Upper lobe of right lung (tissue), 1 donor: ENCODE data around the gene DSG4. TPM values are rescaled to one million over a fixed set of nuclear protein-coding genes. Genes with fewer than 3 reads are reported as not detected.

Source experiments
- ATAC-seq: fragments of 200-7000 bp; cut with Tn5 transposase; one replicate; pipeline ENCODE4 v1.9.1; 2020; ENCODE audit warnings: mild to moderate bottlenecking, moderate library complexity
- DNase-seq: peaks from one replicate; pipeline ENCODE4 v3.0.0-alpha.2; 2020
- H3K27ac ChIP-seq: fragments of 200-600 bp; one replicate; pipeline ENCODE4 v1.8.0; 2022
- H3K27me3 ChIP-seq: fragments of 200-600 bp; one replicate; pipeline ENCODE4 v1.8.0; 2022; ENCODE audit warnings: mild to moderate bottlenecking
- H3K36me3 ChIP-seq: fragments of 200-600 bp; one replicate; pipeline ENCODE4 v1.8.0; 2022
- H3K4me1 ChIP-seq: fragments of 200-600 bp; one replicate; pipeline ENCODE4 v1.8.0; 2022
- H3K4me3 ChIP-seq: fragments of 200-600 bp; one replicate; pipeline ENCODE4 v1.8.0; 2022; ENCODE audit warnings: mild to moderate bottlenecking
- H3K9me3 ChIP-seq: fragments of 200-600 bp; one replicate; pipeline ENCODE4 v1.8.0; 2022
- intact Hi-C: fragments of 100-400 bp; cut with DNase I; formaldehyde crosslinking; loops from one replicate; pipeline ENCODE4 v1.11.0; 2022
- total RNA-seq: library from RNA; stranded (reverse); fragmentation: NEBNext Ultra II Directional; extraction: Animal tissue kit (Norgen Biotek cat#: 25700); gene quantifications from one replicate; pipeline ENCODE4 v1.2.1, GENCODE V29; 2021
- TF ChIP-seq, protein P1 (sequence below): fragments of 200-600 bp; IDR thresholded peaks from one replicate; pipeline ENCODE4 v1.8.0; 2022; ENCODE audit warnings: antibody characterized with exemption
- donor health status: DM: no; HTN: yes; CAD: no; lungs with severe emphysema.

The DSG4 gene
- total RNA-seq, 1 donor from 2014 or later, result not detected

DNA sequence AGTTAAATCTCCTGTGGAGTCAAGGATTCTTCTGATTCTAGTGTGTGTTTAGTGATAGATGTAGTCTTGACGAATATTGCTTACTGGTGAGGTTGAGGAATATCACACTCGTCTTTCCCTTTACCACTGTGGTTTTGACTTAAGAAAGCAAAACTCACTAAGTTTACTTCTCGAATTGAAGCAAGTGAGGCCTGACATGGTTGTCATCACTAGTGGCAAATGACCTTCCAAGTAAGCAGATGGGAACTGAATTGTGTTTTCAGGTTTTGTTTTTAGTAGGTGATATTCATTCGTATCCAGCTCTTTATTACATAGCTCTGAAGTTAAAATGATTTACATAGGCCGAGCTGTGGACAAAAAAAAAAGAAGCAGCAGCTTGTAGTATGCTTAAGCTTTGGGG is 20.6 kb upstream of the DSG4 start:
- intact Hi-C loops, result no loop called here
- Histone ChIP-seq H3K4me1 (no peaks in the 10 kb centered on the region), H3K27me3 (no peaks in the 10 kb centered on the region), H3K27ac (no peak overlapping the region), H3K9me3 (no peaks in the 10 kb centered on the region), H3K4me3 (no peak overlapping the region), H3K36me3 (no peaks in the 10 kb centered on the region)
- DNase-seq (no peak), ATAC-seq (no peak)
- TF ChIP-seq, protein P1, sequence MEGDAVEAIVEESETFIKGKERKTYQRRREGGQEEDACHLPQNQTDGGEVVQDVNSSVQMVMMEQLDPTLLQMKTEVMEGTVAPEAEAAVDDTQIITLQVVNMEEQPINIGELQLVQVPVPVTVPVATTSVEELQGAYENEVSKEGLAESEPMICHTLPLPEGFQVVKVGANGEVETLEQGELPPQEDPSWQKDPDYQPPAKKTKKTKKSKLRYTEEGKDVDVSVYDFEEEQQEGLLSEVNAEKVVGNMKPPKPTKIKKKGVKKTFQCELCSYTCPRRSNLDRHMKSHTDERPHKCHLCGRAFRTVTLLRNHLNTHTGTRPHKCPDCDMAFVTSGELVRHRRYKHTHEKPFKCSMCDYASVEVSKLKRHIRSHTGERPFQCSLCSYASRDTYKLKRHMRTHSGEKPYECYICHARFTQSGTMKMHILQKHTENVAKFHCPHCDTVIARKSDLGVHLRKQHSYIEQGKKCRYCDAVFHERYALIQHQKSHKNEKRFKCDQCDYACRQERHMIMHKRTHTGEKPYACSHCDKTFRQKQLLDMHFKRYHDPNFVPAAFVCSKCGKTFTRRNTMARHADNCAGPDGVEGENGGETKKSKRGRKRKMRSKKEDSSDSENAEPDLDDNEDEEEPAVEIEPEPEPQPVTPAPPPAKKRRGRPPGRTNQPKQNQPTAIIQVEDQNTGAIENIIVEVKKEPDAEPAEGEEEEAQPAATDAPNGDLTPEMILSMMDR, result no peak

DNA sequence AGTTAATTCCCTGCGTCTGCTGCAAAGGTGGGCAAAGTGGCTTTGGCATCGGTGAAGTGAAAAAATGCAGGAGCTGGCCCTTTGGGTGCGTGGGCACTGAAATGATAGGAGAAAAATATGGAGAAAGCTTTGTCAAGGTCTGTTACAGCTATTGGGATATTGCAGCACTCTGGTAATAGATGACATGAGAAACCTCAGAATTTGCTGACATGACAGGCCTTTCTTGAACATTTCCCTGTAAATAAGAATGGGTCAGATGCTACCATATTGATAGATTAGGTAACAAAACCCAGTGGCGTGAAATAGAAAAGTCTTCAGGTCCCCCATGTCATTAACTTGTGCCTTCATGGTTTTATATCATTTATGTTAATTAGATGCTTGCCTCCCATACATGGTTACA is 12.4 kb upstream of the DSG4 start:
- H3K27me3 ChIP-seq, result no peaks in the 10 kb centered on the region
- no peaks in the 10 kb centered on the region for H3K4me1 ChIP-seq
- no peak overlapping the region for H3K27ac ChIP-seq
- no peak for ATAC-seq
- intact Hi-C loops, result no loop called here
- TF ChIP-seq, protein P1, result no peak
- no peak for DNase-seq
- no peaks in the 10 kb centered on the region for H3K36me3 ChIP-seq
- no peak overlapping the region for H3K4me3 ChIP-seq
- no peaks in the 10 kb centered on the region for H3K9me3 ChIP-seq

DNA sequence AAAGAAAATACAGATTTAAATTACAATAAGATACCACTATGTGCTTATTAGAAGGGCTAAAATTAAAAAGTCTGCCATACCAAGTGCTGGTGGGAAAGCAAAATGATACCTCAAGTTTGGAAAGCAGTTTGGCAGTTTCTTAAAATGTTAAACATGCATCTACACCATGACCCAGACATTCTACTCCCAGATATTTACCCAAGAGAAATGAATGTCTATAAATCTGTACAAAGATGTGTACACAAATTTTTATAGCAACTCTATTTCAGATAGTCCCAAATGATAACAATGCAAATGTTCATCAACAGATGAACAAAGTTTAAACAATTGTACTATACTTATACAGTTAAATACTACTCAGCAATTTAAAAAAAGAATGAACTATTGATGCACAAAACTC is 7.1 kb upstream of the DSG4 start:
- Histone ChIP-seq H3K27me3 (no peaks in the 10 kb centered on the region), H3K36me3 (no peaks in the 10 kb centered on the region)
- intact Hi-C loops, result no loop called here

DNA sequence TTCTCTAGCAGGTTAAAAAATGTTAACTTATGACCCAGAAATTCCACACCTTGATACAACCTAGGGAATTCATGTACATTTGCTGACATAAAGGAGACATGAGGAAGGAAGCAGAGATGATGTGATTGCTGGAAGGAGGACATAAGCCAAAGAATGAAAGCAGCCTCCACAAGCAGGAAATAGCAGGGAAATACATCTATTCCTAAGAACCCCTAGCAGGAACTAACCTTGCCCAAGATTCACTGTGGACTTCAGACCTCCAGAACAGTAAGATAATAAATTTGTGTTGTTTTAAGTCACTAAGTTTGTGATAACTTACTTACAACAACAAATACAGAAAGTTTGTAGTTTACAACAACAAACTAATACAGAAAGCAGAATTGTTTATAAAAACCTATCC is 4.6 kb upstream of the DSG4 start:
- TF ChIP-seq, protein P1, result no peak
- no peak for DNase-seq
- ATAC-seq, result no peak
- Histone ChIP-seq H3K4me3 (no peak overlapping the region), H3K4me1 (no peaks in the 10 kb centered on the region), H3K9me3 (no peaks in the 10 kb centered on the region), H3K36me3 (no peaks in the 10 kb centered on the region), H3K27me3 (no peaks in the 10 kb centered on the region), H3K27ac (no peak overlapping the region)
- intact Hi-C loops, result no loop called here

More for the DNA sequence above, 7.1 kb upstream of the DSG4 start:
- TF ChIP-seq, protein P1, result no peak
- Histone ChIP-seq H3K4me3 (no peak overlapping the region), H3K9me3 (no peaks in the 10 kb centered on the region), H3K4me1 (no peaks in the 10 kb centered on the region), H3K27ac (no peak overlapping the region)
- DNase-seq (no peak), ATAC-seq (no peak)

DNA sequence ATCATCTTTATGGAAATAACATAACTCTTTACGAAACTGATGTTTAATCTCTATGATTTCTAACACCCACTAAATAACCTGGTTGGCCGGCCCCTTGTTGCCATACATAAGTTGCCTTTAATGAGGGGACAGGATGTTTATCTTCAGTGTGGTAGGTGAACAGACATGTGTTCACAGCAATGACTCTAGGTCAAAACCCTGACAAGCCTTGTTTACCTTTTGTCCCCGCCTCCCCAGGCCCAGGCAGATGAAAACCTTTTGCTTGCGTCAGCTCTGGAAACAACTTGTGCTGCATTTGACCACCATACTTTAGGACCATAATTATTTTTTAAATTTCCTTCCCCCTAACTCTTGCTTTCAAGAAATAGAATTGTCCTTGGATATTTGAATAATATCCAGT is 2.9 kb upstream of the DSG4 start:
- no peaks in the 10 kb centered on the region for H3K9me3 ChIP-seq
- DNase-seq, result no peak
- no peaks in the 10 kb centered on the region for H3K4me1 ChIP-seq
- H3K27ac ChIP-seq, result no peak overlapping the region
- H3K36me3 ChIP-seq, result no peaks in the 10 kb centered on the region
- intact Hi-C loops, result no loop called here
- ATAC-seq, result no peak
- no peak overlapping the region for H3K4me3 ChIP-seq
- TF ChIP-seq, protein P1, result no peak
- no peaks in the 10 kb centered on the region for H3K27me3 ChIP-seq

DNA sequence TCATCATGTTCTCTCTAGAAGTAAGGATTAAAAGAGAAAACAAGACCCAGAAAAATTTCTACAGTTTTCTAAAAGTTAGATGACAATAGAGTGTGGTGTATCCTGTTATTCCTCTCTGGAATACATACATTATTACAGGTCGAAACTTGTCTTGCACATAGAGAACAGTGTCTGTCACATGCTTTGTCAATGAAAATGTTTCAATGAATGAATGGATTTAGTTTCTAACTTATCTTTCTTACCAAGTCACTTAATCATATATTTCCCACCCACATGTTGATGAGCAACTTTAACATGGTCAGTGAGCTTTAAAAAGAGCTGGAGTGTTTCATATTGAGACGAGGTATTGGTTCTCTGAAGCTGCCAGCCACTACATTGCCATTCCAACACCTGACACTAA is 4.3 kb downstream of the DSG4 start:
- Histone ChIP-seq H3K27ac (no peak overlapping the region), H3K36me3 (no peaks in the 10 kb centered on the region), H3K27me3 (no peaks in the 10 kb centered on the region), H3K9me3 (no peaks in the 10 kb centered on the region), H3K4me3 (no peak overlapping the region), H3K4me1 (no peaks in the 10 kb centered on the region)
- ATAC-seq (no peak), DNase-seq (no peak)
- TF ChIP-seq, protein P1, result no peak
- intact Hi-C loops, result no loop called here
